Chondrocyte (in vitro differentiated cells): ENCODE measurements around the gene CCDC8. TPM values are rescaled to one million over a fixed set of nuclear protein-coding genes. Genes with fewer than 3 reads are reported as not detected.

Experiments used
- DNase-seq: peaks from one replicate; pipeline ENCODE4 v3.0.0; 2021; ENCODE audit warnings: mixed read lengths, low spot score
- H3K27ac Mint-ChIP-seq: one replicate; pipeline ENCODE4 v1.8.0; 2021; ENCODE audit warnings: mild to moderate bottlenecking, moderate library complexity, mixed read lengths; ENCODE audit not compliant: unreplicated experiment
- H3K27me3 Mint-ChIP-seq: 2 replicates; pipeline ENCODE4 v1.8.0; 2021; ENCODE audit warnings: low read depth, mixed read lengths
- H3K36me3 Mint-ChIP-seq: 2 replicates; pipeline ENCODE4 v1.8.0; 2021; ENCODE audit warnings: low read depth, mixed read lengths
- H3K4me1 Mint-ChIP-seq: 2 replicates; pipeline ENCODE4 v1.8.0; 2021; ENCODE audit warnings: low read depth, mild to moderate bottlenecking, mixed read lengths
- H3K4me3 Mint-ChIP-seq: one replicate; pipeline ENCODE4 v1.8.0; 2021; ENCODE audit warnings: mild to moderate bottlenecking, moderate library complexity, mixed read lengths; ENCODE audit not compliant: unreplicated experiment
- H3K9me3 Mint-ChIP-seq: 2 replicates; pipeline ENCODE4 v1.8.0; 2021; ENCODE audit warnings: low read depth, mixed read lengths
- CTCF ChIP-seq: fragments of 200-600 bp; sonication (generic); IDR thresholded peaks from 2 replicates; pipeline ENCODE4 v1.5.0; 2021; ENCODE audit warnings: antibody characterized with exemption, mild to moderate bottlenecking, moderate library complexity
- total RNA-seq: library from RNA; stranded (reverse); gene quantifications from 3 replicates; pipeline ENCODE4 v1.2.1, GENCODE V29; 2021

CCDC8 gene
- total RNA-seq, 1 donor from 2014 or later, result 39.3 TPM

DNA sequence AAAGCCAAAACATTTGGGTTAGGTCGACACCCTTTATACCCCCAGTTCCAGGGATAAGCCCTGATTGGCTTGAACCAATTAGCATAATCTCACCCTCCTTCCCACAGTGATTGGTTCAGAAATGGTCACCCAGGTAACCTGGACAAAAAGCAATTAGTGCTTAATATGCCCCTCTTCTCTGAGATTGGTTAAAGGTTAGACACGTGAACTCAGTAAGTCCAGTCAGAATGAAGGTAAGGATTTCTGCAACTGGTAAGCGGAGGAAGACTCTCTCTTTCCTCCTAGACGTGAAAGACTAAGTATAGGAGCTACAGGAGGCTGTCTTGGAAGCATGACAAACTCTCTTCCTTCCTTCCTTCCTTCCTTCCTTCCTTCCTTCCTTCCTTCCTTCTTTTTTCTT lies 16.6 kb upstream of the CCDC8 start:
- peaks cover 25% of the 10 kb centered on the region for H3K4me1 Mint-ChIP-seq
- no peaks in the 10 kb centered on the region for H3K27me3 Mint-ChIP-seq
- TF ChIP-seq CTCF, result no peak
- H3K36me3 Mint-ChIP-seq, result no peaks in the 10 kb centered on the region
- DNase-seq, result no peak
- H3K9me3 Mint-ChIP-seq, result no peaks in the 10 kb centered on the region
- no peak overlapping the region for H3K27ac Mint-ChIP-seq
- no peak overlapping the region for H3K4me3 Mint-ChIP-seq

GRCh38 chr19:46428239-46429135 lies 15.1 kb upstream of the CCDC8 start, which contains the start of gene PNMA8C:
Gene PNMA8C, minus strand, starts transcription at chr19:46428936. Its CDS starts 577 bp downstream, at chr19:46428359.
- H3K27ac Mint-ChIP-seq, result no peak within 1 kb of the TSS
- DNase-seq, result no peak
- no peaks in the 10 kb centered on the region for H3K9me3 Mint-ChIP-seq
- H3K4me3 Mint-ChIP-seq, result peak within 1 kb of the TSS; percentile 66
- no peak for TF ChIP-seq CTCF
- peaks cover 25% of the 10 kb centered on the region for H3K4me1 Mint-ChIP-seq
- no peaks in the 10 kb centered on the region for H3K36me3 Mint-ChIP-seq
- no peaks in the 10 kb centered on the region for H3K27me3 Mint-ChIP-seq

DNA sequence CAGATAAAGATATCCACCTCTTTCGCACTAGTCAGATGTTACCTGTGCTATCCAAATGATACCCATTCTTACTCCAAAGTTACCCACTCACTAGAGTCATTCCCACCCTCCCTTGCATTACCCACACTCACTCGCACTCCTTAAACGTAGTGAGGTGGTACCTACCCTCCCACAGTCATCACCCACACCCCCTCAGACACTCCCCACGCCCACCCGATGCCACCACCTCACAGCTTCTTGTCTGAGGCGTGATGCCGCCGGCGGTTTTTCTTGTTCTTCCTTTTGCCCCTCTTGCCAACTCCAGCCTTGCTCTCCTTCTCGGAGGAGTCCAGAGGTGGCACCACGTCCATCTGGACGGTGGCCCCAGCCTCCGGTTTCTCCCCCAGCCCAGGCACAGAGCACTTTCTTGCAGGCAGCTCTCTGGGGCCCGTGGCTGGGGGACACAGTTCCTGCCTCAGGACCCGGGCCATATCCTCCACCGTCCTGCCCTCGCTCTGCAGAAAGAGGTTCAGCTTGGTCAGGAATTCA lies 14.2 kb upstream of the CCDC8 start:
- TF ChIP-seq CTCF, result no peak
- Mint-ChIP-seq H3K36me3 (no peaks in the 10 kb centered on the region), H3K27me3 (no peaks in the 10 kb centered on the region), H3K27ac (no peak overlapping the region), H3K9me3 (no peaks in the 10 kb centered on the region), H3K4me1 (peaks cover 25% of the 10 kb centered on the region), H3K4me3 (no peak overlapping the region)
- DNase-seq, result no peak

- Mint-ChIP-seq H3K27ac (peak overlapping the region; percentile 34), H3K27me3 (no peaks in the 10 kb centered on the region), H3K4me1 (peaks cover 25% of the 10 kb centered on the region), H3K36me3 (no peaks in the 10 kb centered on the region), H3K4me3 (peak overlapping the region; percentile 73), H3K9me3 (no peaks in the 10 kb centered on the region)
- DNase-seq, result no peak
- TF ChIP-seq CTCF, result no peak
Observed at GRCh38 chr19:46426506-46427162, 13.3 kb upstream of the CCDC8 start.

DNA sequence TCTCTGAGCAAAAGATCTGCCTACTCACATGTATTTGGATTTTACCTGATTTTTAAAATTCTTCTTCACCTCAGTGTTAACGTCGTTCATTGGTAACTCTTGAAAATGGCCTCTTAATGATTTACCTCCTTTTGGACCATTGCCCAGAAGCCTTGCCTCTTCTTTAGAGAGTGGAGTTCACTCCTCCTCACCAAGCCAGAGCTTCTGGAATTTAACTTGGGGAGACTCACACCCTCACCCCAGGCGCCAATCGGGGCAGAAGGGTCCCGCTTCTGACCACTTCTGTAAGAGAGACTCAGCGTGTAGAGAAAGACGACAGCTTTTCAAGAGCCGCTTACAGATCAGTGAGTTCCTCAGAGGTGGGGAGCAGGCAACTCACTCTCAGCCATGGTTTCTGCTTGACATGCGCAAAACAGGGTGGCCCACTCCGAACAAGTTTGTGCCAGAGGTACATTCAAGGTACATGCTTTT lies 12.7 kb upstream of the CCDC8 start:
- peak overlapping the region; percentile 73 for H3K4me3 Mint-ChIP-seq
- H3K4me1 Mint-ChIP-seq, result peaks cover 25% of the 10 kb centered on the region
- H3K27ac Mint-ChIP-seq, result no peak overlapping the region
- no peaks in the 10 kb centered on the region for H3K36me3 Mint-ChIP-seq
- H3K27me3 Mint-ChIP-seq, result no peaks in the 10 kb centered on the region
- no peaks in the 10 kb centered on the region for H3K9me3 Mint-ChIP-seq
- no peak for TF ChIP-seq CTCF
- no peak for DNase-seq
